HG02840 (cell line): ENCODE results near the gene PTS.
A peak's percentile ranks its signal among the peaks of the same experiment; 100 is the strongest.

Experiments
- ATAC-seq: cut with Tn5 transposase; IDR thresholded peaks from one replicate; pipeline ENCODE4 v1.9.1; 2021; ENCODE audit warnings: mild to moderate bottlenecking, moderate library complexity, moderate number of reproducible peaks; ENCODE audit not compliant: unreplicated experiment, low FRiP score

The PTS gene

GRCh38 chr11:112219476-112220232 lies 6.6 kb upstream of the PTS start:
- peak; percentile 84 for ATAC-seq

- no peak for ATAC-seq
These were observed 4.9 kb upstream of the PTS start for GRCh38 chr11:112221274-112221835.

GRCh38 chr11:112222303-112222702 lies 3.9 kb upstream of the PTS start:
- no peak for ATAC-seq

GRCh38 chr11:112223121-112223520 lies 3.1 kb upstream of the PTS start:
- no peak for ATAC-seq

- no peak for ATAC-seq
These were observed 2.3 kb upstream of the PTS start for GRCh38 chr11:112223754-112224532.

- ATAC-seq: no peak
These were observed 521 bp upstream of the PTS start for GRCh38 chr11:112225753-112226061.

- ATAC-seq: peak; percentile 52
These were observed 688 bp downstream of the PTS start for GRCh38 chr11:112226831-112227401.

GRCh38 chr11:112227471-112227870 lies 1.2 kb downstream of the PTS start:
- no peak for ATAC-seq

- ATAC-seq: no peak
These were observed 2.5 kb downstream of the PTS start for GRCh38 chr11:112228706-112229105.

GRCh38 chr11:112229159-112229558 lies 2.9 kb downstream of the PTS start:
- ATAC-seq: no peak

- no peak for ATAC-seq
These were observed 3.7 kb downstream of the PTS start for GRCh38 chr11:112229746-112230433.

GRCh38 chr11:112231952-112232351 lies 5.7 kb downstream of the PTS start:
- no peak for ATAC-seq

- no peak for ATAC-seq
These were observed 9.6 kb downstream of the PTS start for GRCh38 chr11:112235750-112236390.

- no peak for ATAC-seq
These were observed 11.2 kb downstream of the PTS start for GRCh38 chr11:112237451-112237850.

- ATAC-seq: no peak
These were observed 11.8 kb downstream of the PTS start for GRCh38 chr11:112238041-112238440.

- no peak for ATAC-seq
These were observed 15.3 kb downstream of the PTS start for GRCh38 chr11:112241486-112241885.

- no peak for ATAC-seq
These were observed 21.0 kb downstream of the PTS start for GRCh38 chr11:112247201-112247600.

GRCh38 chr11:112248201-112248600 lies 22.0 kb downstream of the PTS start:
- no peak for ATAC-seq

- ATAC-seq: no peak
These were observed 23.8 kb downstream of the PTS start for GRCh38 chr11:112249871-112250610.
